AG10803 (cell line): ENCODE measurements around the gene PGA5.

ENCODE experiments used
- DNase-seq: peaks from one replicate; pipeline ENCODE4 v3.0.0; 2010; ENCODE audit warnings: low read depth
- H3K4me3 ChIP-seq: 2 replicates; pipeline ENCODE4 v1.5.1; 2011; ENCODE audit warnings: mild to moderate bottlenecking, low read length, control low read depth
- CTCF ChIP-seq: conservative IDR thresholded peaks from 2 replicates; pipeline ENCODE4 v1.5.1; 2011; ENCODE audit warnings: mild to moderate bottlenecking, low read length, control low read depth, inconsistent platforms

The PGA5 gene

GRCh38 chr11:61297341-61297740 is 56.4 kb downstream of the PGA5 start:
- DNase-seq: peak; percentile 77
- H3K4me3 ChIP-seq: no peak overlapping the region
- TF ChIP-seq CTCF: no peak

- H3K4me3 ChIP-seq: no peak overlapping the region
- TF ChIP-seq CTCF: no peak
- peak; percentile 94 for DNase-seq
These were observed 56.8 kb downstream of the PGA5 start for GRCh38 chr11:61297746-61298145.

GRCh38 chr11:61298663-61299244 is 57.8 kb downstream of the PGA5 start:
- TF ChIP-seq CTCF: no peak
- DNase-seq: no peak
- H3K4me3 ChIP-seq: no peak overlapping the region
